Mesenchymal stem cell (in vitro differentiated cells and primary cell): Measurements from ENCODE around the gene ZNF598.

Experiments
- DNase-seq: peaks from one replicate; pipeline ENCODE4 v3.0.0-alpha.2; 2013
- H2AFZ ChIP-seq: one replicate; pipeline ENCODE4 v1.6.1; 2013; ENCODE audit warnings: low read depth, mild to moderate bottlenecking, control low read depth, inconsistent platforms, low read length, moderate library complexity
- H2AK5ac ChIP-seq: 2 replicates; pipeline ENCODE4 v1.6.1; 2013; ENCODE audit warnings: low read length, moderate library complexity, mild to moderate bottlenecking, inconsistent platforms; ENCODE audit not compliant: severe bottlenecking
- H2BK120ac ChIP-seq: one replicate; pipeline ENCODE4 v1.6.1; 2013; ENCODE audit warnings: low read depth, mild to moderate bottlenecking, inconsistent platforms, low read length, moderate library complexity
- H2BK12ac ChIP-seq, 2 experiments: one replicate each; pipeline ENCODE4 v1.6.1; 2013; ENCODE audit warnings: inconsistent platforms in 2 of 2, low read length in 2 of 2, mild to moderate bottlenecking in 2 of 2, moderate library complexity in 2 of 2, control low read depth in 1 of 2
- H2BK15ac ChIP-seq: one replicate; pipeline ENCODE4 v1.6.1; 2013; ENCODE audit warnings: mild to moderate bottlenecking, low read depth, inconsistent platforms; ENCODE audit not compliant: poor library complexity, severe bottlenecking
- H2BK5ac ChIP-seq: 2 replicates; pipeline ENCODE4 v1.6.1; 2013; ENCODE audit warnings: low read depth, mild to moderate bottlenecking, low read length, control low read depth, inconsistent platforms; ENCODE audit not compliant: poor library complexity, severe bottlenecking
- H3K14ac ChIP-seq, 2 experiments: one replicate each; pipeline ENCODE4 v1.6.1; 2013; ENCODE audit warnings: inconsistent platforms in 2 of 2, low read length in 2 of 2, control low read depth in 1 of 2, mild to moderate bottlenecking in 1 of 2, moderate library complexity in 1 of 2
- H3K18ac ChIP-seq, 2 experiments: one replicate each; pipeline ENCODE4 v1.6.1; 2013; ENCODE audit warnings: inconsistent platforms in 2 of 2, low read length in 2 of 2, control low read depth in 1 of 2, low read depth in 1 of 2, mild to moderate bottlenecking in 1 of 2
- H3K23ac ChIP-seq, 2 experiments: one replicate each; pipeline ENCODE4 v1.6.1; 2013; ENCODE audit warnings: inconsistent platforms in 2 of 2, low read length in 2 of 2, mild to moderate bottlenecking in 2 of 2, moderate library complexity in 2 of 2, control low read depth in 1 of 2
- H3K27ac ChIP-seq: 2 replicates; pipeline ENCODE4 v1.5.1; 2013; ENCODE audit warnings: mild to moderate bottlenecking, moderate library complexity, low read length, control low read depth, inconsistent platforms; ENCODE audit not compliant: poor library complexity, severe bottlenecking
- H3K27me3 ChIP-seq, 2 experiments: 2 replicates each; pipeline versions ENCODE4 v1.6.1 to v1.7.0; 2013; ENCODE audit warnings: low read length in 2 of 2, mild to moderate bottlenecking in 2 of 2, moderate library complexity in 2 of 2, control low read depth in 1 of 2, inconsistent platforms in 1 of 2; ENCODE audit not compliant: control insufficient read depth in 1 of 2, insufficient read depth in 1 of 2
- H3K36me3 ChIP-seq, 2 experiments: 2 replicates each; pipeline versions ENCODE4 v1.6.1 to v1.7.0; 2013; ENCODE audit warnings: low read length in 2 of 2, control low read depth in 1 of 2, inconsistent platforms in 1 of 2, low read depth in 1 of 2, mild to moderate bottlenecking in 1 of 2; ENCODE audit not compliant: insufficient read depth in 2 of 2, control insufficient read depth in 1 of 2
- H3K4ac ChIP-seq, 2 experiments: one replicate each; pipeline ENCODE4 v1.6.1; 2013; ENCODE audit warnings: inconsistent platforms in 2 of 2, low read length in 2 of 2, mild to moderate bottlenecking in 2 of 2, moderate library complexity in 2 of 2, control low read depth in 1 of 2, low read depth in 1 of 2
- H3K4me1 ChIP-seq: 2 replicates; pipeline ENCODE4 v1.6.1; 2013; ENCODE audit warnings: low read depth, low read length, control low read depth; ENCODE audit not compliant: control insufficient read depth, insufficient read depth
- H3K4me2 ChIP-seq: 2 replicates; pipeline ENCODE4 v1.6.1; 2013; ENCODE audit warnings: low read length, mild to moderate bottlenecking, inconsistent platforms; ENCODE audit not compliant: poor library complexity, severe bottlenecking
- H3K4me3 ChIP-seq, 2 experiments: 2 replicates each; pipeline versions ENCODE4 v1.5.1 to v1.7.0; 2013; ENCODE audit warnings: low read length in 2 of 2, mild to moderate bottlenecking in 2 of 2, control low read depth in 1 of 2, low read depth in 1 of 2; ENCODE audit not compliant: insufficient read depth in 1 of 2
- H3K79me1 ChIP-seq: replicated peaks from 2 replicates; pipeline ENCODE4 v1.6.1; 2013; ENCODE audit warnings: mild to moderate bottlenecking, control low read depth, low read length, inconsistent platforms; ENCODE audit not compliant: poor library complexity, severe bottlenecking
- H3K9ac ChIP-seq: 2 replicates; pipeline ENCODE4 v1.7.0; 2013; ENCODE audit warnings: mild to moderate bottlenecking, low read length, moderate library complexity
- H3K9me3 ChIP-seq: 2 replicates; pipeline ENCODE4 v1.7.0; 2013; ENCODE audit warnings: mild to moderate bottlenecking, low read length; ENCODE audit not compliant: control insufficient read depth
- H4K8ac ChIP-seq: one replicate; pipeline ENCODE4 v1.6.1; 2013; ENCODE audit warnings: inconsistent platforms, mild to moderate bottlenecking, low read length, moderate library complexity
- H4K91ac ChIP-seq: one replicate; pipeline ENCODE4 v1.6.1; 2013; ENCODE audit warnings: mild to moderate bottlenecking, low read length, inconsistent platforms
- WGBS: methylation state at CpG from one replicate; pipeline ENCODE4 v1.1.7; 2013; ENCODE audit warnings: mixed read lengths; 5-methylcytosine and 5-hydroxymethylcytosine counted together

ZNF598 gene

GRCh38 chr16:1985466-1986150 is 24.0 kb downstream of the ZNF598 start:
- H3K4me1 ChIP-seq = peaks cover 36% of the 10 kb centered on the region
- H3K4me2 ChIP-seq = peak overlapping the region; percentile 97
- H2BK120ac ChIP-seq = no peak overlapping the region
- no peak overlapping the region for H2AK5ac ChIP-seq
- H2BK12ac ChIP-seq = no peak overlapping the region
- no peak overlapping the region for H4K91ac ChIP-seq
- no peak overlapping the region for H3K4ac ChIP-seq
- peaks cover 20% of the 10 kb centered on the region for H3K79me1 ChIP-seq
- no peak overlapping the region for H4K8ac ChIP-seq
- H2BK5ac ChIP-seq = no peak overlapping the region
- peak overlapping the region; percentile 89 for H3K9ac ChIP-seq
- H3K27ac ChIP-seq = no peak overlapping the region
- no peak overlapping the region for H3K23ac ChIP-seq
- H3K27me3 ChIP-seq = peaks cover 41 to 42% of the 10 kb centered on the region in 2 experiments
- H2BK15ac ChIP-seq = no peak overlapping the region
- DNase-seq = no peak
- H3K9me3 ChIP-seq = no peaks in the 10 kb centered on the region
- peak overlapping the region in 1 of 2 experiments; percentile 88 for H3K4me3 ChIP-seq
- no peak overlapping the region for H2AFZ ChIP-seq
- peaks cover 18 to 30% of the 10 kb centered on the region in 2 experiments for H3K36me3 ChIP-seq
- H3K14ac ChIP-seq = peak overlapping the region in 1 of 2 experiments; percentile 22
- 93% methylated on average over 14 of the region's 14 CpGs for WGBS
- H3K18ac ChIP-seq = no peak overlapping the region

DNA sequence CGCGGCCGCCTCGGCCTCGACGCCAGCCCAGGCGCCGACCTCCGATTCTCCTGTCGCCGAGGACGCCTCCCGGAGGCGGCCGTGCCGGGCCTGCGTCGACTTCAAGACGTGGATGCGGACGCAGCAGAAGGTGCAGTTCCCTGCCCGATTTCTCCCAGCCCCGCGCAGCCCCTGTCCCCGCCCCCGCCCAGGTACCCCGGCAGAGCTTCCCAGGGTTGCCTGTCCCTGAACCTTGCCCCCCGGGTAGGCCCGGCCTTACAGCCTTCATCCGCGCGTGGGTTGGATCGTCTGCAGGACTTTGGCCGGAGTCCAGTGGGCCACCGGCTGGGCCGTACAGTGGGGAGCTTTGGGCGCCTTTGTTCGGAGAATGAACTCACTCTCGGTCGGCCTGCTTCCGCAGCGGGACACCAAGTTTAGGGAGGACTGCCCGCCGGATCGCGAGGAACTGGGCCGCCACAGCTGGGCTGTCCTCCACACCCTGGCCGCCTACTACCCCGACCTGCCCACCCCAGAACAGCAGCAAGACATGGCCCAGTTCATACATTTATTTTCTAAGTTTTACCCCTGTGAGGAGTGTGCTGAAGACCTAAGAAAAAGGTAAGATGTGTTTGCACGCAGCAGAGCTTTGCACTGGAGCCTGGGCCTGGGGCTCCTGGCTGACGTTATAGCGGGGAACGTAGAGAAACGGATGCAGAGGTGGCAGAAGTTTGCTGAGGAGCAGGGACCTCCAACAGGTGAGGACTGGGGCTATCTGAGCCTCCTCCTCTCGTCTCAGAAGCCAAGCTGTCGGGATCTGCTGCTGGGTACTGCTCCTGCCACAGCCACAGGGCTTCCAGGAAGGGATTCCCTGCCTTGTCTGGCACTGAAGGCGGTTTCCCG is 25.0 kb downstream of the ZNF598 start:
- peak overlapping the region in 1 of 2 experiments; percentile 84 for H3K23ac ChIP-seq
- no peak overlapping the region for H4K91ac ChIP-seq
- peak overlapping the region; percentile 96 for H4K8ac ChIP-seq
- H2AFZ ChIP-seq = peak overlapping the region; percentile 84
- H3K4me2 ChIP-seq = peak overlapping the region; percentile 97
- no peak overlapping the region for H2BK5ac ChIP-seq
- H3K4me1 ChIP-seq = peaks cover 33% of the 10 kb centered on the region
- 12% methylated on average over 46 of the region's 58 CpGs for WGBS
- H2BK12ac ChIP-seq = peak overlapping the region in 1 of 2 experiments; percentile 26
- H3K36me3 ChIP-seq = peaks cover 18 to 37% of the 10 kb centered on the region in 2 experiments
- peak overlapping the region; percentile 74 for H2BK120ac ChIP-seq
- H2BK15ac ChIP-seq = no peak overlapping the region
- no peak overlapping the region for H2AK5ac ChIP-seq
- peak overlapping the region; percentile 75 to 87 for H3K18ac ChIP-seq
- no peak for DNase-seq
- H3K27me3 ChIP-seq = peaks cover 45 to 47% of the 10 kb centered on the region in 2 experiments
- peak overlapping the region in 1 of 2 experiments; percentile 91 for H3K14ac ChIP-seq
- peak overlapping the region; percentile 89 for H3K9ac ChIP-seq
- H3K4me3 ChIP-seq = peak overlapping the region; percentile 81 to 88
- peaks cover 20% of the 10 kb centered on the region for H3K79me1 ChIP-seq
- H3K27ac ChIP-seq = no peak overlapping the region
- no peaks in the 10 kb centered on the region for H3K9me3 ChIP-seq
- peak overlapping the region; percentile 54 to 58 for H3K4ac ChIP-seq

DNA sequence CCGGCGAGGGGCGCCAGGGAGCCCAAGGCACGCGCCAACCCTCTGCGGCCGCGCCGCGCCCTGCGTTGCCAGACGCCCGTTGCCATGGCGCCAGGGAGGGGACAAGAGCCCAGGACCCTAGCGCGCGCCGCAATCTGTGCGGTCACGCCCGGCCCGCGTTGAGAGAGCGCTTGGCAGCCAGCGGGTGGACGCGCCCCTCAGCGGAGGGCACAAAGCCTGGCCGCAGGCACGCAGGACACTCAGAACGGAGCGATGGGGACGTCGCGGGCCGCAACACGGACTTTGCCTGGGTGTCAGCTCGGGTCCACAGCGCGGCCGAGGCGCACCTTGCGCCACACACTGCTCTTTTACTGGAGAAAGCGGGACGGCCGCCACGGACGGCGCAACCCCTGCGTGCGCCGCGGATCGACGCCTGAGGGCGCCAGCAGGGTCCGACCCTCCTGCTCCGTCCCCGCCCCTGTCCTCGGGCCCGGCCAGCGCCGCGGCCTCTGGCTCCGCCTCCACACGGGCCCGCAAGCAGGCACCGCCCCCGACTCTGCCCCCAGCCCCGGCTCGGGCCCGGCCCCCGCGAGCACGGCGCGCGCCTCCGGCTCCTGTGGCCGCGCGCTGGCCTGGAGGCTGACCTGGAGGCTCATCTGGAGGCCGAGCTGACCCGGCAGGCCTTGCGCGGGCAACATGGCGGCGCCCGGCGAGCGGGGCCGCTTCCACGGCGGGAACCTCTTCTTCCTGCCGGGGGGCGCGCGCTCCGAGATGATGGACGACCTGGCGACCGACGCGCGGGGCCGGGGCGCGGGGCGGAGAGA is 25.9 kb downstream of the ZNF598 start, which contains the start of gene GFER:
Gene GFER, plus strand, starts transcription at position 650 of the 803 bp plus-strand sequence. Its CDS starts 26 bp downstream, at position 676.
- under 1% methylated on average over 89 of the region's 109 CpGs for WGBS
- H3K9ac ChIP-seq = peak within 1 kb of the TSS; percentile 89
- peak within 1 kb of the TSS; percentile 97 for H3K4me2 ChIP-seq
- H2BK5ac ChIP-seq = no peak within 1 kb of the TSS
- peak within 1 kb of the TSS in 1 of 2 experiments; percentile 91 for H3K23ac ChIP-seq
- peaks cover 19 to 44% of the 10 kb centered on the region in 2 experiments for H3K36me3 ChIP-seq
- peak within 1 kb of the TSS; percentile 75 to 88 for H3K18ac ChIP-seq
- no peak within 1 kb of the TSS for H3K27ac ChIP-seq
- H3K9me3 ChIP-seq = no peaks in the 10 kb centered on the region
- H2BK15ac ChIP-seq = no peak within 1 kb of the TSS
- peak within 1 kb of the TSS; percentile 74 for H2BK120ac ChIP-seq
- peak within 1 kb of the TSS; percentile 90 for H2AFZ ChIP-seq
- peak within 1 kb of the TSS; percentile 58 to 76 for H3K4ac ChIP-seq
- H3K14ac ChIP-seq = peak within 1 kb of the TSS in 1 of 2 experiments; percentile 91
- H3K4me1 ChIP-seq = peaks cover 35% of the 10 kb centered on the region
- DNase-seq = peak; percentile 92
- no peak within 1 kb of the TSS for H2AK5ac ChIP-seq
- H4K91ac ChIP-seq = no peak within 1 kb of the TSS
- H3K27me3 ChIP-seq = peaks cover 39 to 44% of the 10 kb centered on the region in 2 experiments
- H3K4me3 ChIP-seq = peak within 1 kb of the TSS; percentile 81 to 88
- H2BK12ac ChIP-seq = peak within 1 kb of the TSS in 1 of 2 experiments; percentile 85
- H3K79me1 ChIP-seq = peaks cover 20% of the 10 kb centered on the region
- peak within 1 kb of the TSS; percentile 96 for H4K8ac ChIP-seq
